ENCODE data around the gene FAM184B.

DNA sequence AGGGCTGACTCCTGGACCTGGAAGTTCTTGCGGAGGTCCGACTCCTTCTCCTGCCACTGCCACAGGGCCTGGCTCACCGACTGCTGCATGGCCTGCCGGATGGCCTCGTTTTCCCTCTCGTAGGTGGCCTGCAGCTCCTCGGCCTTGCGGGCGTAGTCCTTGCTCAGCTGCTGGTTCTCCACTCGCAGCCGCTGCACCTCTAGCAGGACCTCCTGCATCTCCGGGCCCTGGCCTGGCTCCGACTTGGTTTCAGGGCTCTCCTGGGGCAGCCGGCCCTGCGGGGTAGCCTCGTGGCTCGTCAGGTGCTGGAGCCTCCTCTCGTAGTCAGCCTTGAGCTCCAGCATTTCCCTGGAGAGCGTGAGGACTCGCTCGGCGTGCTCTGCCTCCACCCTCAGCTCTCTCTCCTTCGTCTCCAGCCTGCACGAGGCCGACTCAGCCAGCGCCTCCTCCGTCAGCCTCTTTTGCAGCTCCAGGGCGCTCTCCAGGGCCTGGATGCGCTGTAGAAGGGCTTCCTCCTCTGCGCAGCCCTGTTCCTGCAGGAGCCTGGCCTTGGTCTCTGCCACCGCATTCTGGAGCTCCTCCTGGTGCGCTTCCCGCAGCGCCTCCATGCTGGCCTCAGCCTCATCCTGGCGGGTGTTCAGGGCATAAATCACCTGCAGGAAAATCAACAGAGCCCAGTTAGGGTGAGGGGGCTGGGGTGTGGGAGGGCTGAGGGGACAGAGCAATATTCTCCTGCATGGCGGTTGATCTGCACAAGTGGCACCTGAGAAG is 72.2 kb downstream of the FAM184B start:
- TF ChIP-seq, protein P1, sequence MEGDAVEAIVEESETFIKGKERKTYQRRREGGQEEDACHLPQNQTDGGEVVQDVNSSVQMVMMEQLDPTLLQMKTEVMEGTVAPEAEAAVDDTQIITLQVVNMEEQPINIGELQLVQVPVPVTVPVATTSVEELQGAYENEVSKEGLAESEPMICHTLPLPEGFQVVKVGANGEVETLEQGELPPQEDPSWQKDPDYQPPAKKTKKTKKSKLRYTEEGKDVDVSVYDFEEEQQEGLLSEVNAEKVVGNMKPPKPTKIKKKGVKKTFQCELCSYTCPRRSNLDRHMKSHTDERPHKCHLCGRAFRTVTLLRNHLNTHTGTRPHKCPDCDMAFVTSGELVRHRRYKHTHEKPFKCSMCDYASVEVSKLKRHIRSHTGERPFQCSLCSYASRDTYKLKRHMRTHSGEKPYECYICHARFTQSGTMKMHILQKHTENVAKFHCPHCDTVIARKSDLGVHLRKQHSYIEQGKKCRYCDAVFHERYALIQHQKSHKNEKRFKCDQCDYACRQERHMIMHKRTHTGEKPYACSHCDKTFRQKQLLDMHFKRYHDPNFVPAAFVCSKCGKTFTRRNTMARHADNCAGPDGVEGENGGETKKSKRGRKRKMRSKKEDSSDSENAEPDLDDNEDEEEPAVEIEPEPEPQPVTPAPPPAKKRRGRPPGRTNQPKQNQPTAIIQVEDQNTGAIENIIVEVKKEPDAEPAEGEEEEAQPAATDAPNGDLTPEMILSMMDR (conservative IDR thresholded peaks at IDR 0.05; ENCODE audit: low read length): no peak
- TF ChIP-seq EZH2phosphoT487 (IDR thresholded peaks at IDR 0.05; ENCODE audit: borderline replicate concordance): no peak
